ENCODE results near the gene PAXIP1.

PAXIP1 gene

GRCh38 chr7:154910977-154911376 is 91.9 kb downstream of the PAXIP1 start:
- DNase-seq = no peak

GRCh38 chr7:154910125-154910524 is 92.8 kb downstream of the PAXIP1 start:
- DNase-seq = no peak

GRCh38 chr7:154909241-154910105 is 93.5 kb downstream of the PAXIP1 start:
- DNase-seq = no peak

- DNase-seq = no peak
Measured at GRCh38 chr7:154907651-154908620, 95.0 kb downstream of the PAXIP1 start.

- no peak for DNase-seq
Measured at GRCh38 chr7:154906736-154907355, 96.1 kb downstream of the PAXIP1 start.

- no peak for DNase-seq
Measured at GRCh38 chr7:154906201-154906600, 96.7 kb downstream of the PAXIP1 start.

GRCh38 chr7:154905615-154906014 is 97.3 kb downstream of the PAXIP1 start:
- DNase-seq = no peak

- DNase-seq = no peak
Measured at GRCh38 chr7:154905146-154905545, 97.8 kb downstream of the PAXIP1 start.

- DNase-seq = no peak
Measured at GRCh38 chr7:154903083-154903731, 99.7 kb downstream of the PAXIP1 start.

GRCh38 chr7:154902600-154903082 is 100.3 kb downstream of the PAXIP1 start:
- DNase-seq = no peak

GRCh38 chr7:154899862-154900261 is 103.1 kb downstream of the PAXIP1 start:
- no peak for DNase-seq

- DNase-seq = no peak
Measured at GRCh38 chr7:154898973-154899855, 103.7 kb downstream of the PAXIP1 start.

- no peak for DNase-seq
Measured at GRCh38 chr7:154896076-154896475, 106.8 kb downstream of the PAXIP1 start.
